K562 (cell line): Measurements from ENCODE around the gene CUL2. TPM values are rescaled to one million over a fixed set of nuclear protein-coding genes. Genes with fewer than 3 reads are reported as not detected.
A peak's percentile ranks its signal among the peaks of the same experiment; 100 is the strongest.

ENCODE experiments used
- MGA ChIP-seq: fragments of 450-650 bp; IDR thresholded peaks from 2 replicates; pipeline ENCODE4 v1.6.1; 2016; ENCODE audit warnings: mild to moderate bottlenecking, moderate library complexity
- STAT5A ChIP-seq: IDR thresholded peaks from 2 replicates; pipeline ENCODE4 v1.6.1; 2012; ENCODE audit warnings: low read length, inconsistent platforms, borderline replicate concordance
- ZBTB40 ChIP-seq, 2 experiments: fragments of 450-650 bp in 1 of 2; sonication (generic) in 1 of 2; formaldehyde crosslinking in 1 of 2; IDR thresholded peaks; 2 replicates each; pipeline versions ENCODE4 v1.7.1 to v1.9.0; 2016 to 2022; ENCODE audit warnings: inconsistent platforms in 1 of 2, mild to moderate bottlenecking in 1 of 2, missing genetic modification reagents in 1 of 2
- ZNF224 ChIP-seq: sonication (generic); formaldehyde crosslinking; IDR thresholded peaks from 2 replicates; pipeline ENCODE4 v1.8.0; 2022; ENCODE audit warnings: mild to moderate bottlenecking, missing genetic modification reagents
- ZNF79 ChIP-seq: fragments of 250-450 bp; sonication (Bioruptor Pico); IDR thresholded peaks from 2 replicates; pipeline ENCODE4 v1.4.0; 2020; ENCODE audit warnings: low read depth, mild to moderate bottlenecking, moderate library complexity
- polyA plus RNA-seq, 8 experiments: library from polyadenylated mRNA; depleted of rRNA in 4 of 8; stranded (reverse) in 5 of 8; unstranded in 3 of 8; fragments of >200 nt; fragmentation: Nextera tagmentation in 2 of 8; fragmentation: Illumina TruSeq in 1 of 8; extraction: Ambion mirVana in 2 of 8; extraction: Trizol in 1 of 8; gene quantifications; 2 replicates each; pipeline versions ENCODE4 v1.2.1 to v1.2.3, GENCODE V29; 2011 to 2014; ENCODE audit warnings: inconsistent platforms in 1 of 8, missing spikeins in 1 of 8
- total RNA-seq, 7 experiments: library from RNA; depleted of rRNA in 6 of 7; stranded (reverse); fragments of >200 nt in 6 of 7; fragmentation: Illumina TruSeq in 2 of 7; extraction: Trizol in 2 of 7; gene quantifications; 2 replicates each; pipeline versions ENCODE4 v1.2.1 to v1.2.3, GENCODE V29; 2011 to 2021; ENCODE audit warnings: low replicate concordance in 1 of 7

Gene CUL2
- total and polyA plus RNA-seq, 9 of the 15 experiments (the other 6 are each of a cell fraction or from before 2014, with no cell fraction given), result 17.3 to 46.3 (median 41.2) TPM

GRCh38 chr10:35126530-35127288 is 36.6 kb upstream of the CUL2 start, which contains the start of gene CREM (continued):
- no peak; the same call in 1 of the 2 replicates for TF ChIP-seq MGA
- TF ChIP-seq ZBTB40 (IDR thresholded peaks at IDR 0.05), result peak; percentile 85
- TF ChIP-seq ZBTB40 (CRISPR knock-in tag; IDR thresholded peaks at IDR 0.05), result no peak
- no peak; the same call in 1 of the 2 replicates for TF ChIP-seq STAT5A
- TF ChIP-seq ZNF79 (CRISPR knock-in tag), result no peak
- TF ChIP-seq ZNF224 (CRISPR knock-in tag), result no peak
